HG03460 (cell line): ENCODE measurements around the gene NHERF2.

Experiments used
- ATAC-seq: cut with Tn5 transposase; IDR thresholded peaks from one replicate; pipeline ENCODE4 v1.9.1; 2021; ENCODE audit not compliant: unreplicated experiment

Gene NHERF2

GRCh38 chr16:2026461-2027023 is at the start of gene NHERF2:
TSS of gene NHERF2 (plus strand) at chr16:2026902. CDS start at chr16:2027006, 104 bp downstream.
- no peak for ATAC-seq

GRCh38 chr16:1976951-1977874 is 49.5 kb upstream of the NHERF2 start:
- ATAC-seq, result no peak

GRCh38 chr16:1977875-1978268 is 48.8 kb upstream of the NHERF2 start:
- no peak for ATAC-seq

- no peak for ATAC-seq
Observed at GRCh38 chr16:1978476-1979120, 48.1 kb upstream of the NHERF2 start.

GRCh38 chr16:1979271-1980029 is 47.3 kb upstream of the NHERF2 start:
- no peak for ATAC-seq

- ATAC-seq, result no peak
Observed at GRCh38 chr16:1980030-1980769, 46.5 kb upstream of the NHERF2 start.

- ATAC-seq, result no peak
Observed at GRCh38 chr16:1980770-1981087, 46.0 kb upstream of the NHERF2 start.

- no peak for ATAC-seq
Observed at GRCh38 chr16:1981398-1981836, 45.3 kb upstream of the NHERF2 start, which contains the start of gene NOXO1. TSS of gene NOXO1 (minus strand) at chr16:1981469. CDS start at chr16:1981179, 290 bp downstream.

GRCh38 chr16:1982013-1982433 is 44.7 kb upstream of the NHERF2 start:
- no peak for ATAC-seq

GRCh38 chr16:1982991-1983543 is 43.6 kb upstream of the NHERF2 start:
- no peak for ATAC-seq

GRCh38 chr16:1983544-1984346 is 43.0 kb upstream of the NHERF2 start, which contains the start of gene GFER:
TSS of gene GFER (plus strand) at chr16:1984193. CDS start at chr16:1984219, 26 bp downstream.
- ATAC-seq, result peak; percentile 66

- ATAC-seq, result no peak
Observed at GRCh38 chr16:1984347-1985225, 42.1 kb upstream of the NHERF2 start.

GRCh38 chr16:1985466-1986150 is 41.1 kb upstream of the NHERF2 start:
- no peak for ATAC-seq

GRCh38 chr16:1987198-1987597 is 39.5 kb upstream of the NHERF2 start:
- ATAC-seq, result no peak

- ATAC-seq, result no peak
Observed at GRCh38 chr16:1989209-1990100, 37.2 kb upstream of the NHERF2 start, which contains the start of gene SYNGR3. TSS of gene SYNGR3 (plus strand) at chr16:1989970. CDS start at chr16:1990103, 133 bp downstream.

GRCh38 chr16:1990101-1990350 is 36.7 kb upstream of the NHERF2 start:
- no peak for ATAC-seq
